Measurements from ENCODE around the gene MAP3K14.
A peak's percentile ranks its signal among the peaks of the same experiment; 100 is the strongest.
"Not testable (repeated sequence)": the region's sequence is repeated elsewhere in the genome, so short reads cannot be mapped to it uniquely, and the experiment has no call there.

Gene MAP3K14

DNA sequence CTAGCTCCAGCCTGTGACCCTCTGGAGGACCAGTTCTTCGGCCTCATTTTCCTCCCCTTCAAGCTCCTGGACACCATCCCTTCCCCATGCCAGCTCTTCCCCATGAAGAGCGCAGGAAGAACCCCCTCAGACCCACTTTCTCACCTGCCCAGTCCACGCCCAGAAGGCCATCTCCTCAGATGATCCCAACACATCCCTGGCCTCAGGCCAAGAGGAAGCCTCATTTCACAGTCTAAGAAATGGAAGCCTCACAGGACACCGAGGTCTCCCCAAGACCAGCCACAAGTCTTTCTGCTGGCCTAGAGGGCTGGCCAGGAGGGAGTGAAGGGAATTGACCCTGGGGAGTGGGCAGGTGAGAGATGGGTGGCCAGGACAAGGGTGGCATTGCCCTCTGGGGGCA is 62.9 kb downstream of the MAP3K14 start:
- no peak for DNase-seq

DNA sequence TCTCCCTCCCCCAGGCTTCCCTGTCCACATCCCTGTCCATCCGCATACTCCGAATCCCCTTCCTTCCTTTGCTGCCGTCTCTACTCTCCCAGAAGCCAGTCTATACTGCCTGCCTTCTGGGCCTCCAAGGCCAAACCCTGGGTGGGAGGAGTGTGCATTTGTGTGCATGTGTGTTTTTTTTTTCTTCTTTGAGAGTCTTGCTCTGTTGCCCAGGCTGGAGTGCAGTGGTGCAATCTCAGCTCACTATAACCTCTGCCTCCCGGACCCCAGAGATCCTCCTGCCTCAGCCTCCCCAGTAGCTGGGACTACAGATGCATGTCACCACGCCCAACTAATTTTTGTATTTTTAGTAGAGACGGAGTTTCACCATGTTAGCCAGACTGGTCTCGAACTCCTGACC is 63.6 kb downstream of the MAP3K14 start:
- not testable (repeated sequence) for DNase-seq

DNA sequence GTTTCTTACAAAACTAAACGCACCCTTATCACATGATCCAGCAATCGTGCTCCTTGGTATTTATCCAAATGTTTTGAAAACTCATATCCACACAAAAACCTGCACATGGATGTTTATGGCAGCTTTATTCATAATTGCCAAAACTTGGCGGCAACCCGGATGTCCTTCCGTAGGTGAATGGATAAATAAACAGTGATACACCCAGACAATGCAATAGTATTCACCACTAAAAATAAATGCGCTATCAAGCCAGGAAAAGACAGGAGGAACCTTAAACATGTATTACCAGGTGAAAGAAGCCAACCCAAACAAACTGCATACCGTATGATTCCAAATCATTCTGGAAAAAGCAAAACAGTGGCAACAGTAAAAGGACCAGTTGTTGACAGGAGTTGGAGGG is 64.9 kb downstream of the MAP3K14 start:
- no peak for DNase-seq

DNA sequence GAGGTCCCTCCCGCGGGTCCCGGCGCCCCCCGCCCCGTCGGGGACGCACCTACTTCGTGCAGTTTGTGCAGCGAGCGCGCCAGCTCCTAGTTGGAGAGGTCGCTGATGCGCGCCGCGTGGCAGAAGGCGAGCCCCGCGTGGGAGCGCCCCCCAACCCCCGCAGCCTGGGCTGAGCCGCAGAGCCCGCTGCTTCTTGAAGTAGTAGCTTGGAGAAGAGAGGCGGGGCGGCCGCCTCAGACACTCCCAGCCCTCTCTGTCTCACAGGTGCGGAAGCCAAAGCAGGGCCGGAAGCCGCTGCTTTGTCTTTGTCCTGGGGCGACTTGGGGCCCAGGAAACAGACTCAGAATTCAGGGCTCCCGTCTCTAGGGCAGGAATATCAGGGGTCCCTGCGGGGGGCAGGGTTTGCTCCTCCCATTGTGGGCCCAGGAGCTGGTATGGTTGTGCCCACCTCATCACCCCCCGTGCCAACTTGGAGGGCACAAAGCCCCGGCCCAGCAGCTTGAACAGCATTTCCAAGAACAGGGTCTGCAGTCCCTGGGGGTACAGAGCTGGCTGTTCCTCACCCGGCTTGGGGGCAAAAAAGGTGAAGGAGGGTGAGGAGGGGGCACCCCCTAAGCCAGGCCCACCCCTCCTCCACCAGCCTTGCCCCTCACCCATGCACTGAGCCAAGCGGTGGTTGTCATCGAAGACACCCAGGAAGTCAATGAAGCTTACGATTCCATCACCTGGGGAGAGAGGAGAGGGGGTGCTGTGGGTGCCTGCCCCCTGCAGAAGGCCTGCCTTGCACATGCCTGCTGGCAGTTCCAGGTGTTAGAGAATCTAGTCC is 68.5 kb downstream of the MAP3K14 start:
- peak in 1 of 2 experiments; percentile 78 for DNase-seq

DNA sequence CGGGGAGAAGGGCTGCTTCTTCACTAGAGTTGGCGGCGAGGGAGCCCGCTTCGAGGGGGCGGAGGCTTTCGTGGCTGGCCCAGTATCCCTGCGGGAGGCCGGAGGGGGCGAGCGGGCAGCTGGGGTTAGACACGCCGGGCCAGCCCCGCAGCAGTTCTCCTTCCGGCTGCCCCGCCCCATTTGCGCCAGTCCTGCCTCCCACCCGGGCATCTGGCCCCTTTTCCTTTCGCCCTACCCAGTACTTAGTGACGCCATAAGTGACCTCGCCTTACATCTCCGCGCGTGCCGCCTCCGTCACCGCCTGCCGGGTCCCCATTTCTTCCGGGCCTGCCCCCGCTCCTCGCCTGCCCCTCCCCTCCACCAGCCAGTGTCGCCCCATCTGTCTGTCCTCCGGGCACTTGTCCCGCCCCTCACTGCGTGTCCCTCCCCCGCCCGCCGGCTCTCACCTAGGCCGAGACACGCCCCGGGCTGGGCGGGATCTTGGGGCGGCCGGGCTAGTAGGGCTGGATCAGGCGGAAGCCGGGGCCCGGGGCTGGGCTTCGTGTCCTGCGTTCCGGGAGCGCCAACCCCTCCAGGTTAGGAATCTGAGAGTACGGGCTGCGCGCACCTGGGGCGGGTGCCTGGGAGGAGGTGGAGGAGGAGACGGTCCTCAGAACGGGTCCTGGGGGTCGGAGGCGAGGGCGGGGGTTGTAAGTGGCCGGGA is 69.2 kb downstream of the MAP3K14 start:
- peak; percentile 94 to 99 for DNase-seq

GRCh38 chr17:45246861-45247428 is 69.9 kb downstream of the MAP3K14 start:
- peak; percentile 50 to 80 for DNase-seq

DNA sequence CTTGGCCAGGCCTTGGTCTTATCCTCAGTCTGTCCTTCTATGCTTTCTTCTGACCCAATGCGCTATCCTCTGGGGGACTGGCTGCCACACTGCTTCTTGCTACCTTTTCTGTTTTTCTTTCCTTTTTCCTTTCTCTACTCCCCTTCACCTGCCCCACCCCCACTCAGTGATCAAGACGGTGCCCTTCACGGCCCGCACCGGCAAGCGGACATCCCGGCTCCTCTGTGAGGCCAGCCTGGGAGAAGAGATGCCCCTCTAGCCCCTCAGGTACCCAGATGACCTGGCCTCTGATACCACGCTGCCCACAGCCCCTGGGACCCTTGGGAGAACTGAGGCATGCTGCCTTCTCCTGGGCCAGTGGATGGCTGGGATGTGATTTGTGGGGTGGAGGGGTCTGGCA is 70.5 kb downstream of the MAP3K14 start:
- no peak for DNase-seq

DNA sequence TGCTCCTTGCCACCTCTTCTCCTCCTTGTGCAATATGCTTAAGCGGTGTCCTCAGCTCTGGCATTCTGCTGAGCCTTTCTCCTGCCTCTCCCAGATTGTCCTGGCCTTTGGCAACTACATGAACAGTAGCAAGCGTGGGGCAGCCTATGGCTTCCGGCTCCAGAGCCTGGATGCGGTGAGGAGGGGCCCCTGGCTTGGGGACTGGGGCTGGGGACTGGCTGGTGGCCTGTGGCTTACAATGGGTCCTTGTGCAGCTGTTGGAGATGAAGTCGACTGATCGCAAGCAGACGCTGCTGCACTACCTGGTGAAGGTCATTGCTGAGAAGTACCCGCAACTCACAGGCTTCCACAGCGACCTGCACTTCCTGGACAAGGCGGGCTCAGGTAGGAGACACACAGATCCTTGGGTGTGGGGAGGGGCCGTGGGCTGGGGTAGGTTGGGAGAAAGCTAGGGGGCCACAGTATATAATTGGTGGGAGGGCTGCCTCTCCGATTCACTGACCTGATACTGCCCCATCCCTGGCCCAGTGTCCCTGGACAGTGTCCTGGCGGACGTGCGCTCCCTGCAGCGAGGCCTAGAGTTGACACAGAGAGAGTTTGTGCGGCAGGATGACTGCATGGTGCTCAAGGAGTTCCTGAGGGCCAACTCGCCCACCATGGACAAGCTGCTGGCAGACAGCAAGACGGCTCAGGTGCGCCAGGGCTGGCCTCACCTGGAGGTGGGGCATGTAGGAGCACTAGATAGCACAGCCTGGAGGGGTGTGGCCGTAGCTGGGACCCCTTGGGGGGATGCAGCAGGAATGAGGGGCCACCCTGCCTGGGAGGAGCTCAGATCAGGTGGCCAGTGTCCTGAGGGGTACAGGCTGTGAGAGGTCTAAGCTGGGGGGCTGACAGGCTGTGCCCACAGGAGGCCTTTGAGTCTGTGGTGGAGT is 71.8 kb downstream of the MAP3K14 start:
- no peak for DNase-seq

DNA sequence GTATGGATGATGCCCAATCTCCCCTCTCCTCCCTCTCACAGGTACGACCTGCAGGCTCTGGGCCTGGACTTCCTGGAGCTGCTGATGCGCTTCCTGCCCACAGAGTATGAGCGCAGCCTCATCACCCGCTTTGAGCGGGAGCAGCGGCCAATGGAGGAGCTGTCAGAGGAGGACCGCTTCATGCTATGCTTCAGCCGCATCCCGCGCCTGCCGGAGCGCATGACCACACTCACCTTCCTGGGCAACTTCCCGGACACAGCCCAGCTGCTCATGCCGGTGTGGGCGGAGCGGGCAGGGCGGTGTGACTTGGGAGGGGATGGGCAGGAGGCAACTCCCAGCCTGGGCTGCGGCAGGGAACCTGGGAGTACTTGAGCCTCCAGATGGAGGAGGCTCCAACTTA is 73.1 kb downstream of the MAP3K14 start:
- DNase-seq, result no peak

DNA sequence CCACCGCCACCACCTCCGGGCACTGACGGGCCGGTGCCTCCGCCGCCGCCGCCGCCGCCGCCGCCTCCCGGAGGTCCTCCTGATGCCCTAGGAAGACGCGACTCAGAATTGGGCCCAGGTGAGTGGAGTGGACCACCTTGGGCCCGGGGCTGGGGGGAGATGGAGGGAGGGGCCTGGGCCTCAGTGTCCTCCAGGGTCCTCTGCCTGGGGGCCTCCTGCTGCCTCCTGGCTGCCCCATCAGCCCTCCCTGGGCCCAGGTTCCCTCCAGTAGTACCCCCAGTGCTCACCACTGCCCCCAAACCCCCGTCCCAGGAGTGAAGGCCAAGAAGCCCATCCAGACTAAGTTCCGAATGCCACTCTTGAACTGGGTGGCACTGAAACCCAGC is 74.8 kb downstream of the MAP3K14 start:
- no peak for DNase-seq

GRCh38 chr17:45241328-45242028 is 75.3 kb downstream of the MAP3K14 start:
- DNase-seq, result peak; percentile 47 to 84

GRCh38 chr17:45240905-45241327 is 75.9 kb downstream of the MAP3K14 start:
- DNase-seq, result peak in 1 of 2 experiments; percentile 60

GRCh38 chr17:45238155-45238774 is 78.6 kb downstream of the MAP3K14 start:
- no peak for DNase-seq

- DNase-seq, result no peak
These were observed 79.1 kb downstream of the MAP3K14 start for GRCh38 chr17:45237686-45238085.

DNA sequence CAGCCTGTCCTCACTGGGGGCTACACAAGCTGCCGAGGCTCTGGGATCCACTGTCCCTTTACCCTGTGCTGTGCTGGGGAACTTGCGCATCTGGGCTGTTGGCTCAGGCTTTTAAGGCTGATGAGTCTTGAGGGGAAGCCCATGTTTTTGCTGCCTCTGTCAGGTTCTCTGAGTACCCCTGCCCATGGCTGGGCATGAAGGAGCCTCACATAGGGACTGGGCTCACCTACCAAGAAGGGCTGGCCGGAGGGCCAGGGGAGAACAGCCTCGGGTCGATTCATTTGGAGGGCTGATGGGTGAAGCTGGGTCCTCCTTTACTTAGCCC is 80.6 kb downstream of the MAP3K14 start:
- no peak for DNase-seq

DNA sequence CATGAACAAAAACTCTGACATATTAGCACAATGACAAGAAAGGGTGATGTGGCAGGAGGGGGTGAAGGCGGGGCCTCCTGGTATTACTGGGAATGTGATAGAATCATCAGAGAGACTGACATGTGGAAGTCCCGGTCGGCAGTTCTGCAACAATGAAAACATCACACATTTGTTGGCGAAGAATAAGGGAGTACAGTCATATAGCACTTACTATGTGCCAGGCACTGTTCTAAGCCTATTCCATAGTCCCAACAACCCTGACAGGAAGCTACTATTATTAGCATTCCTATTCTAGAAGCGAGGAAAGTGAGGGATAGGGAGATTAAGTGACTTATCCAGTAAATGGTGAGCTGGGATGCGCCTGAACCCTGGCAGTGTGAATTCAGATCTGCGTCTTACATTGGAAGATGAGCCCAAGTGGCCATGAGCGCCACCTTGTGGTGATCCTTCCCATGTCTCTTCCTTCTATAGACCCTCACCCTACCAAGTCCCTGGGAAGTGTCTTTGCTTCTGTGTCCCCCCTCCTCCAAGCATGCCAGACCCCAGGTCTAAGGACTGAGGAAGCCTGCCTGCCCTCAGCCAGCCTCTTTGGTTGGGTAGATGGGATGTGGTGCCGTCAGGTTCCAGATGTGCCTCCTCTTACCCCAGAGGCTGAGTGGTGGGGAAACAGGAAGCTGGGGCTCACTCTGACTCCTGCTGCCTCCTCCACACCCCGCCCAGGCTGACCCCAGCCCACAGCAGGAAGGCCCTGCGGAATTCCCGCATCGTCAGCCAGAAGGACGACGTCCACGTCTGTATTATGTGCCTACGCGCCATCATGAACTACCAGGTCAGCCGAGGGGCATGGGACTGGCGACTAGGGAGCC is 81.2 kb downstream of the MAP3K14 start:
- peak; percentile 56 to 87 for DNase-seq

DNA sequence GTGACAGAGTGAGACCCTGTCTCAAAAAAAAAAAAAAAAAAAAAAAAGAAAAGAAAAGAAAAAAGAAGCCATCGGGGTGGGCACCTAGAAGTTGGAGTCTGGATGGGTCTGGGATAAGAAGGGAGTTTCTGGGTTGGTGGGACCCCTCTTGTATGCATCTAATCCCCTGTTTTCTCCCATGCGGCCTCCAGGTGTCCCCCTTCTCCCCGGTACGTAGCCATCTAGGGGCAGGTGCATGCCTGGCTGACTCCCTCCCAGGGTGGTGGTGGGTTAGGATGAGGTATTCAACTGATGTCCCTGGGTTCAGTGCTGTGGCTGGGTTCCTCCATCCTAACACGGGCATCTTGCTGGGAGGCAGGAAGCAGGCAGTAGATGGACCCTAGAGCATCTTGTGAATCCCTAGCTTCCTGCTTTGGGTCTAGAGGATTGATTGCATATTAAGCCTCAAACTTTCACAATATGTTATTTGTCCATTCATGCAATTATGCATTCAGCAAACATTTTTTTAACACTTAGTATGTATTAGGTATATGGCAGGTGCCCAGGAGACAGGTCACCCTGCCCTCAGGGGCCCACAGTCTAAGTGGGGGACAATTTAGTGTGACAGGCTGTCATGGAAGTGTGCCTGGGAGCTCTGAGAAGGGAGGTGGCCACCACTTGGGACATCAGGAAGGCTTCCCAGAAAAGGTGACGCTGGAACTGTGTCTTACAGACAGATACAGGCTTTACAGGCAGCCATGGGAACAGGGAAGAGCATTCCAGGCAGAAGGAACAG is 82.0 kb downstream of the MAP3K14 start:
- DNase-seq, result peak; percentile 63 to 82

DNA sequence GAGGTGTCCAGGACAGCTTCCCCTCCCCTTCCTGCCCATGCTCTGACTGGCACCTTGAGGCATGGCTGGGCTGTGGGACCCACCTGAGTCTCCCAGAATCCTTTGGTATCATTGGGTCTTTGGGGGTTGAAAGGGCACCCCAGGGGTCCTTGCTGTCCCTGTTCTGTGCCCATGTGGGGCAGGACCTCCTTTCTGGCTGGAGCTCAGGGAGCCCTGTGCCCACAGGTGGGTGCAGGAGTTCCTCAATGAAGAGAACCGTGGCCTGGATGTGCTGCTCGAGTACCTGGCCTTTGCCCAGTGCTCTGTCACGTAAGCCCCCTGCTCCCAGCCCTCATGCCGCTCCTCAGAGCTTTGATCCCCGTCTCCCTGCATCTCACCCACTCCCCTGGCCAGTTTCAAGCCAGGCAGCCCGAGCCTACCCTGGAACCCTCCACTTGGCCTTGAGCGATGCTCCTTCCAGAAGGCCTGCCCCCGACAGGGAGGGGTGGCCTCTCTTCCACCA is 83.3 kb downstream of the MAP3K14 start:
- no peak for DNase-seq

- DNase-seq, result no peak
These were observed 84.1 kb downstream of the MAP3K14 start for GRCh38 chr17:45232514-45233422.
